ENCODE data around the gene PHLDA3.

PHLDA3 gene

DNA sequence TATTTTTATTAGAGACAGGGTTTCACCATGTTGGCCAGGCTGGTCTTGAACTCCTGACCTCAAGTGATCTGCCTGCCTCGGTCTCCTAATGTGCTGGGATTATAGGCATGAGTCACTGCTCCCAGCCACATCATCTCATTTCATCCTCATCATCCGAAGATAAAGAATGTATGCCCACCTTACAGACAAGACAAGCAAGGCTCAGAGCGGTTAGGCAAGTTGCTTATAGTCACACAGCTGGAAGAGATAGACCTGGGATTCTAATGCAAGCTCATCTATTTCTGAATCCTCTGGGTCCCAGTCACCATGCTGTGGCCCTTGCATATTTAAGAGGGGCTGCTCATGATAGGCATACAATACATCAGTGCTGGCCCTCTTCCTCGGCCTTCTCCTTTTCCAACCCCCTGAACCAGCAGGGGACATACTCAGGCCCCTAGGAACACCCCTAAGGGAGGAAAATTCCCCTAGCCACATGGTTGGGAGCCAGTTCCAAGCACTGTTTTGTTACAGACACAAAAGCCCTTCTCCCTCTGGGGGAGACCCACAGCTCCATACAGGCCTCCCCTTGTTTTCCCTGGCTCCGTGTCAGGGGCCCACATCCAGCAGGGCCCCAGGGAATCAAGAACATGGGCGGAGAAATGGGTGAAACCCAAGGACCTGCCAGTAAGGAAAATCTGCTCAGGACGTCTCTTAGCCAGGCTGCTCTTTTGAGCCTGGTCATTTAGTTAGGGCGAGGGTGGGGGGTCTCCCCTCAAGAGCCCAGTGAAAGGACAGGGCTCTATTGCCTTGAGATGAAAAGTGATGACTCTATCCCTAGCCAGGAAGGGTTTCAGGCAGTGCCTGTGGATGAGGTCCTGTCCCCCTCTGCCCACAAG lies 31.0 kb upstream of the PHLDA3 start:
- Histone ChIP-seq H4K20me1 (ENCODE audit: insufficient read depth) (no peaks in the 10 kb centered on the region), H3K79me2 (ENCODE audit: insufficient read depth, low read depth) (no peaks in the 10 kb centered on the region; the same call in 1 of the 2 replicates)

DNA sequence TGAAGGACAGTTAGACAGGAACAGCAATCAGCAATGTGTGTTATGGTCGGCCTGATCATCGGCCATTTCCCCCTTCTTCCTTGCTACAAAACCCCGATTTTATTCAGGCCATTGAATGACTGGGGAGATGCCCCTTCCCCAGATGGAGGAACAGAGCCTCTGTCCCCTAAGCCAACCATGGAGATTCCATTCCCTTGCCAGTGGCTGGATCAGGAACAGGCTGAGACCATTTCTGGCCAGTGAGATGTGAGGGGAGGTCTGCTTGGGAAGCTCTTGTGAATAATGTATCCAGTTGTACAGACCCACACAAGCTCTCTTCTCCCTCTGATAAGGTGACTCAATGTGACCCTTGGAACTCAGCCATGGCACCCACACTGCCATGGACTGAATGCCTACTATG lies 30.2 kb upstream of the PHLDA3 start:
- Histone ChIP-seq H4K20me1 (ENCODE audit: insufficient read depth) (no peaks in the 10 kb centered on the region), H3K79me2 (ENCODE audit: insufficient read depth, low read depth) (no peaks in the 10 kb centered on the region; the same call in 1 of the 2 replicates), H3K4me3 (IDR thresholded peaks at IDR 0.05; ENCODE audit: insufficient read depth, low read depth, low read length) (no peak overlapping the region), H3K4me2 (no peak overlapping the region), H3K9ac (no peak overlapping the region), H3K4me1 (ENCODE audit: low read depth, poor library complexity, severe bottlenecking) (peaks cover under 1% of the 10 kb centered on the region), H2AFZ (ENCODE audit: low read depth) (no peak overlapping the region), H3K27me3 (ENCODE audit: insufficient read depth, low read depth) (no peaks in the 10 kb centered on the region), H3K27ac (no peak overlapping the region), H3K36me3 (ENCODE audit: insufficient read depth) (no peaks in the 10 kb centered on the region)
- TF ChIP-seq, protein P1, sequence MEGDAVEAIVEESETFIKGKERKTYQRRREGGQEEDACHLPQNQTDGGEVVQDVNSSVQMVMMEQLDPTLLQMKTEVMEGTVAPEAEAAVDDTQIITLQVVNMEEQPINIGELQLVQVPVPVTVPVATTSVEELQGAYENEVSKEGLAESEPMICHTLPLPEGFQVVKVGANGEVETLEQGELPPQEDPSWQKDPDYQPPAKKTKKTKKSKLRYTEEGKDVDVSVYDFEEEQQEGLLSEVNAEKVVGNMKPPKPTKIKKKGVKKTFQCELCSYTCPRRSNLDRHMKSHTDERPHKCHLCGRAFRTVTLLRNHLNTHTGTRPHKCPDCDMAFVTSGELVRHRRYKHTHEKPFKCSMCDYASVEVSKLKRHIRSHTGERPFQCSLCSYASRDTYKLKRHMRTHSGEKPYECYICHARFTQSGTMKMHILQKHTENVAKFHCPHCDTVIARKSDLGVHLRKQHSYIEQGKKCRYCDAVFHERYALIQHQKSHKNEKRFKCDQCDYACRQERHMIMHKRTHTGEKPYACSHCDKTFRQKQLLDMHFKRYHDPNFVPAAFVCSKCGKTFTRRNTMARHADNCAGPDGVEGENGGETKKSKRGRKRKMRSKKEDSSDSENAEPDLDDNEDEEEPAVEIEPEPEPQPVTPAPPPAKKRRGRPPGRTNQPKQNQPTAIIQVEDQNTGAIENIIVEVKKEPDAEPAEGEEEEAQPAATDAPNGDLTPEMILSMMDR (conservative IDR thresholded peaks at IDR 0.05; ENCODE audit: low read depth, low read length) = no peak

More for the DNA sequence above, 31.0 kb upstream of the PHLDA3 start:
- Histone ChIP-seq H3K4me2 (no peak overlapping the region), H3K36me3 (ENCODE audit: insufficient read depth) (no peaks in the 10 kb centered on the region), H3K27me3 (ENCODE audit: insufficient read depth, low read depth) (no peaks in the 10 kb centered on the region), H3K9ac (no peak overlapping the region), H2AFZ (ENCODE audit: low read depth) (no peak overlapping the region), H3K4me1 (ENCODE audit: low read depth, poor library complexity, severe bottlenecking) (peaks cover 9% of the 10 kb centered on the region), H3K4me3 (IDR thresholded peaks at IDR 0.05; ENCODE audit: insufficient read depth, low read depth, low read length) (no peak overlapping the region), H3K27ac (no peak overlapping the region)
- TF ChIP-seq, protein P1 (conservative IDR thresholded peaks at IDR 0.05; ENCODE audit: low read depth, low read length) = no peak

DNA sequence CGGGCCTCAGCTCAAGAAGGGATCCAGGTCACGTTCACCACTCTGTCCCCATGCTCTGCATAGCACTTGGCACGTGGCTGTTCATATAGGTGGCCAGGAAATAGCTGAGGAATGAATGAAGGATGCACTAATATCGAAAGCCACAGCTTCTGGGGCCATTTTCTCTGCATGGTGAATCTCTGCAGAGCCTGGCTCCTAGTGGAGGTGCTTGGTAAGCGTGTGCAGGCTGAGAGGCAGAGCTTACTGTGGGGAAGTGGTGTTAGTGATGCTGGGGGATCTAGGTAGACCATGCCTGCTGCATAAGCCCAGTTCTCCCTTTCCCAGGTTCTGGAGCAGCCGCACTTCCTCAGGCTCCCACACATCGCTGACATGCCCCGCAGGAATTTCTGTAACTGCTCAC lies 29.6 kb upstream of the PHLDA3 start:
- H3K4me1 ChIP-seq (ENCODE audit: low read depth, poor library complexity, severe bottlenecking) = no peaks in the 10 kb centered on the region
- no peak overlapping the region for H3K4me2 ChIP-seq
- H3K27me3 ChIP-seq (ENCODE audit: insufficient read depth, low read depth) = no peaks in the 10 kb centered on the region
- no peak overlapping the region for H3K4me3 ChIP-seq (IDR thresholded peaks at IDR 0.05; ENCODE audit: insufficient read depth, low read depth, low read length)
- no peaks in the 10 kb centered on the region for H4K20me1 ChIP-seq (ENCODE audit: insufficient read depth)
- TF ChIP-seq, protein P1 (conservative IDR thresholded peaks at IDR 0.05; ENCODE audit: low read depth, low read length) = no peak
- H3K27ac ChIP-seq = no peak overlapping the region
- H3K36me3 ChIP-seq (ENCODE audit: insufficient read depth) = no peaks in the 10 kb centered on the region
- H2AFZ ChIP-seq (ENCODE audit: low read depth) = no peak overlapping the region
- H3K9ac ChIP-seq = no peak overlapping the region
- no peaks in the 10 kb centered on the region; the same call in 1 of the 2 replicates for H3K79me2 ChIP-seq (ENCODE audit: insufficient read depth, low read depth)

DNA sequence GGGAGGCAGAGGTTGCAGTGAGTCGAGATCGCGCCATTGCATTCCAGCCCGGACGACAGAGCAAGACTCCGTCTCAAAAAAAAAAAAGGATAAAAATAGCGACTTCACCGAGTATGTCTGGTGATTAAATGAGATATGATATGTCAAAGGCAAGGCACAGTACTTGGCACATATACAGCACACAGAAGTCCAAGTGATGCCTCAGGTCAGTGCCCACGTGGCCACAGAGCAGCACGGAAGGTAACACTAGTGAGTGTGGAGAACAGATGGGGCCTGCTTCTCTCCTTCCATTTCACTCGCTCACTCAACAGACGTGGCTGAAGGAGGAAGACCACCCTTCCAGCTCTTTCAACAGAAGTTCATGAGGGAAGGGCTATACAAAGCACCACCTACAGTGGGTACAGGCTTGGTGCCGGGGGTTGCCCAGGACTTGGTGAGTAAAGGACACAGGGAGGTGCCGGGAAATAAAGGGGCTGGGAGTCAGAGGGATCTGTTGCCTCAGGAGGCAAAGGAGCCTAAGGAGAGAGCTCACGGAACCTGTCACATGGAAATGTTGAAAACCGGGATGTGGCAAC lies 29.0 kb upstream of the PHLDA3 start:
- Histone ChIP-seq H3K4me1 (ENCODE audit: low read depth, poor library complexity, severe bottlenecking) (no peaks in the 10 kb centered on the region), H2AFZ (ENCODE audit: low read depth) (no peak overlapping the region), H4K20me1 (ENCODE audit: insufficient read depth) (no peaks in the 10 kb centered on the region), H3K27ac (no peak overlapping the region), H3K4me3 (IDR thresholded peaks at IDR 0.05; ENCODE audit: insufficient read depth, low read depth, low read length) (no peak overlapping the region), H3K9ac (no peak overlapping the region), H3K27me3 (ENCODE audit: insufficient read depth, low read depth) (no peaks in the 10 kb centered on the region), H3K36me3 (ENCODE audit: insufficient read depth) (no peaks in the 10 kb centered on the region), H3K4me2 (no peak overlapping the region), H3K79me2 (ENCODE audit: insufficient read depth, low read depth) (no peaks in the 10 kb centered on the region)
- TF ChIP-seq, protein P1 (conservative IDR thresholded peaks at IDR 0.05; ENCODE audit: low read depth, low read length) = no peak
